ENCODE measurements around the gene ABCA4. TPM values are rescaled to one million over a fixed set of nuclear protein-coding genes. Genes with fewer than 3 reads are reported as not detected.

ABCA4 gene
- total and polyA plus RNA-seq, 2 of the 8 experiments (the other 6 are each of a cell fraction or from before 2014, with no cell fraction given): 0.06 TPM; not detected in 1

DNA sequence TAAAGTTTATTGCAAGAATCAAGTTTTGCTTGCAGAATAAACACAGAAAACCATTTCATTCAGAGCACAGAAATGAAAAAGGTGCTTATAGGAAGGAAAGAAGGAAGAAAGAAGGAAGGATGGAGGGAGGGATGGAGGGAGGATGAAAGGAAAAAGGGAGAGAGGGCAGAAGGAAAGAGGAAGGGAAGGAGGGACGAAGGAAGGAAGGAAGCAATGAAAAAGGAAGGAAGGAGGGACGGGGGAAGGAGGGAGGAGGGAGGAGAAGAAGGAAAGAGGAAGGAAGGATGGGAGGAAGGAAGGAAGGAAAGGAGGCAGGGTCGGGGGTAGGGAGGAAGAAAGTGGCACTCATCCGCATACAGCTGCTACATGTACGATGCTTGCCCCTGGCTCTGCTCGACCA, 106.9 kb downstream of the ABCA4 start (continued):
- TF ChIP-seq, protein P1, sequence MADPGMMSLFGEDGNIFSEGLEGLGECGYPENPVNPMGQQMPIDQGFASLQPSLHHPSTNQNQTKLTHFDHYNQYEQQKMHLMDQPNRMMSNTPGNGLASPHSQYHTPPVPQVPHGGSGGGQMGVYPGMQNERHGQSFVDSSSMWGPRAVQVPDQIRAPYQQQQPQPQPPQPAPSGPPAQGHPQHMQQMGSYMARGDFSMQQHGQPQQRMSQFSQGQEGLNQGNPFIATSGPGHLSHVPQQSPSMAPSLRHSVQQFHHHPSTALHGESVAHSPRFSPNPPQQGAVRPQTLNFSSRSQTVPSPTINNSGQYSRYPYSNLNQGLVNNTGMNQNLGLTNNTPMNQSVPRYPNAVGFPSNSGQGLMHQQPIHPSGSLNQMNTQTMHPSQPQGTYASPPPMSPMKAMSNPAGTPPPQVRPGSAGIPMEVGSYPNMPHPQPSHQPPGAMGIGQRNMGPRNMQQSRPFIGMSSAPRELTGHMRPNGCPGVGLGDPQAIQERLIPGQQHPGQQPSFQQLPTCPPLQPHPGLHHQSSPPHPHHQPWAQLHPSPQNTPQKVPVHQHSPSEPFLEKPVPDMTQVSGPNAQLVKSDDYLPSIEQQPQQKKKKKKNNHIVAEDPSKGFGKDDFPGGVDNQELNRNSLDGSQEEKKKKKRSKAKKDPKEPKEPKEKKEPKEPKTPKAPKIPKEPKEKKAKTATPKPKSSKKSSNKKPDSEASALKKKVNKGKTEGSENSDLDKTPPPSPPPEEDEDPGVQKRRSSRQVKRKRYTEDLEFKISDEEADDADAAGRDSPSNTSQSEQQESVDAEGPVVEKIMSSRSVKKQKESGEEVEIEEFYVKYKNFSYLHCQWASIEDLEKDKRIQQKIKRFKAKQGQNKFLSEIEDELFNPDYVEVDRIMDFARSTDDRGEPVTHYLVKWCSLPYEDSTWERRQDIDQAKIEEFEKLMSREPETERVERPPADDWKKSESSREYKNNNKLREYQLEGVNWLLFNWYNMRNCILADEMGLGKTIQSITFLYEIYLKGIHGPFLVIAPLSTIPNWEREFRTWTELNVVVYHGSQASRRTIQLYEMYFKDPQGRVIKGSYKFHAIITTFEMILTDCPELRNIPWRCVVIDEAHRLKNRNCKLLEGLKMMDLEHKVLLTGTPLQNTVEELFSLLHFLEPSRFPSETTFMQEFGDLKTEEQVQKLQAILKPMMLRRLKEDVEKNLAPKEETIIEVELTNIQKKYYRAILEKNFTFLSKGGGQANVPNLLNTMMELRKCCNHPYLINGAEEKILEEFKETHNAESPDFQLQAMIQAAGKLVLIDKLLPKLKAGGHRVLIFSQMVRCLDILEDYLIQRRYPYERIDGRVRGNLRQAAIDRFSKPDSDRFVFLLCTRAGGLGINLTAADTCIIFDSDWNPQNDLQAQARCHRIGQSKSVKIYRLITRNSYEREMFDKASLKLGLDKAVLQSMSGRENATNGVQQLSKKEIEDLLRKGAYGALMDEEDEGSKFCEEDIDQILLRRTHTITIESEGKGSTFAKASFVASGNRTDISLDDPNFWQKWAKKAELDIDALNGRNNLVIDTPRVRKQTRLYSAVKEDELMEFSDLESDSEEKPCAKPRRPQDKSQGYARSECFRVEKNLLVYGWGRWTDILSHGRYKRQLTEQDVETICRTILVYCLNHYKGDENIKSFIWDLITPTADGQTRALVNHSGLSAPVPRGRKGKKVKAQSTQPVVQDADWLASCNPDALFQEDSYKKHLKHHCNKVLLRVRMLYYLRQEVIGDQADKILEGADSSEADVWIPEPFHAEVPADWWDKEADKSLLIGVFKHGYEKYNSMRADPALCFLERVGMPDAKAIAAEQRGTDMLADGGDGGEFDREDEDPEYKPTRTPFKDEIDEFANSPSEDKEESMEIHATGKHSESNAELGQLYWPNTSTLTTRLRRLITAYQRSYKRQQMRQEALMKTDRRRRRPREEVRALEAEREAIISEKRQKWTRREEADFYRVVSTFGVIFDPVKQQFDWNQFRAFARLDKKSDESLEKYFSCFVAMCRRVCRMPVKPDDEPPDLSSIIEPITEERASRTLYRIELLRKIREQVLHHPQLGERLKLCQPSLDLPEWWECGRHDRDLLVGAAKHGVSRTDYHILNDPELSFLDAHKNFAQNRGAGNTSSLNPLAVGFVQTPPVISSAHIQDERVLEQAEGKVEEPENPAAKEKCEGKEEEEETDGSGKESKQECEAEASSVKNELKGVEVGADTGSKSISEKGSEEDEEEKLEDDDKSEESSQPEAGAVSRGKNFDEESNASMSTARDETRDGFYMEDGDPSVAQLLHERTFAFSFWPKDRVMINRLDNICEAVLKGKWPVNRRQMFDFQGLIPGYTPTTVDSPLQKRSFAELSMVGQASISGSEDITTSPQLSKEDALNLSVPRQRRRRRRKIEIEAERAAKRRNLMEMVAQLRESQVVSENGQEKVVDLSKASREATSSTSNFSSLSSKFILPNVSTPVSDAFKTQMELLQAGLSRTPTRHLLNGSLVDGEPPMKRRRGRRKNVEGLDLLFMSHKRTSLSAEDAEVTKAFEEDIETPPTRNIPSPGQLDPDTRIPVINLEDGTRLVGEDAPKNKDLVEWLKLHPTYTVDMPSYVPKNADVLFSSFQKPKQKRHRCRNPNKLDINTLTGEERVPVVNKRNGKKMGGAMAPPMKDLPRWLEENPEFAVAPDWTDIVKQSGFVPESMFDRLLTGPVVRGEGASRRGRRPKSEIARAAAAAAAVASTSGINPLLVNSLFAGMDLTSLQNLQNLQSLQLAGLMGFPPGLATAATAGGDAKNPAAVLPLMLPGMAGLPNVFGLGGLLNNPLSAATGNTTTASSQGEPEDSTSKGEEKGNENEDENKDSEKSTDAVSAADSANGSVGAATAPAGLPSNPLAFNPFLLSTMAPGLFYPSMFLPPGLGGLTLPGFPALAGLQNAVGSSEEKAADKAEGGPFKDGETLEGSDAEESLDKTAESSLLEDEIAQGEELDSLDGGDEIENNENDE (IDR thresholded peaks at IDR 0.05; ENCODE audit: insufficient replicate concordance, low read length): no peak
- TF ChIP-seq FOSL1 (IDR thresholded peaks at IDR 0.05; ENCODE audit: insufficient read depth, low read depth, low read length) (no peak), POLR2A (IDR thresholded peaks at IDR 0.05; ENCODE audit: control extremely low read depth in 1 of 2, low read depth in 2 of 2, low read length in 2 of 2) (no peak), CBX8 (IDR thresholded peaks at IDR 0.05; ENCODE audit: borderline replicate concordance, low read depth, low read length) (no peak)
- TF ChIP-seq, protein P2, sequence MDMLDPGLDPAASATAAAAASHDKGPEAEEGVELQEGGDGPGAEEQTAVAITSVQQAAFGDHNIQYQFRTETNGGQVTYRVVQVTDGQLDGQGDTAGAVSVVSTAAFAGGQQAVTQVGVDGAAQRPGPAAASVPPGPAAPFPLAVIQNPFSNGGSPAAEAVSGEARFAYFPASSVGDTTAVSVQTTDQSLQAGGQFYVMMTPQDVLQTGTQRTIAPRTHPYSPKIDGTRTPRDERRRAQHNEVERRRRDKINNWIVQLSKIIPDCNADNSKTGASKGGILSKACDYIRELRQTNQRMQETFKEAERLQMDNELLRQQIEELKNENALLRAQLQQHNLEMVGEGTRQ (IDR thresholded peaks at IDR 0.05; ENCODE audit: low read length): no peak
- TF ChIP-seq, protein P3, sequence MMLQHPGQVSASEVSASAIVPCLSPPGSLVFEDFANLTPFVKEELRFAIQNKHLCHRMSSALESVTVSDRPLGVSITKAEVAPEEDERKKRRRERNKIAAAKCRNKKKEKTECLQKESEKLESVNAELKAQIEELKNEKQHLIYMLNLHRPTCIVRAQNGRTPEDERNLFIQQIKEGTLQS (IDR thresholded peaks at IDR 0.05; ENCODE audit: insufficient read depth, low read depth, low read length): no peak
